H9 (cell line): ENCODE data around the gene CNTFR. TPM values are rescaled to one million over a fixed set of nuclear protein-coding genes. Genes with fewer than 3 reads are reported as not detected.

Experiments
- DNase-seq: peaks from one replicate; pipeline ENCODE4 v3.0.0-alpha.2; 2017
- H2AFZ ChIP-seq: one replicate; pipeline ENCODE4 v1.6.1; 2013; ENCODE audit warnings: mild to moderate bottlenecking, low read length, control low read depth, moderate library complexity
- H2AK5ac ChIP-seq: 2 replicates; pipeline ENCODE4 v1.6.1; 2013; ENCODE audit warnings: low read length, control low read depth, mixed read lengths; ENCODE audit not compliant: insufficient read length
- H2BK120ac ChIP-seq: one replicate; pipeline ENCODE4 v1.6.1; 2013; ENCODE audit warnings: low read depth, mild to moderate bottlenecking, low read length, control low read depth, inconsistent platforms; ENCODE audit not compliant: poor library complexity, severe bottlenecking
- H2BK12ac ChIP-seq: 2 replicates; pipeline ENCODE4 v1.6.1; 2013; ENCODE audit warnings: low read length, control low read depth, mixed read lengths, low read depth; ENCODE audit not compliant: insufficient read length
- H2BK15ac ChIP-seq: 2 replicates; pipeline ENCODE4 v1.6.1; 2013; ENCODE audit warnings: low read depth, low read length, control low read depth
- H2BK20ac ChIP-seq: one replicate; pipeline ENCODE4 v1.6.1; 2013; ENCODE audit warnings: low read depth, mild to moderate bottlenecking, low read length, control low read depth, inconsistent platforms; ENCODE audit not compliant: poor library complexity, severe bottlenecking
- H2BK5ac ChIP-seq: 2 replicates; pipeline ENCODE4 v1.6.1; 2013; ENCODE audit warnings: low read length, control low read depth, mixed read lengths; ENCODE audit not compliant: insufficient read length
- H3K14ac ChIP-seq: 2 replicates; pipeline ENCODE4 v1.6.1; 2013; ENCODE audit warnings: low read length, control low read depth; ENCODE audit not compliant: insufficient read depth
- H3K18ac ChIP-seq: 2 replicates; pipeline ENCODE4 v1.6.1; 2013; ENCODE audit warnings: low read depth, mild to moderate bottlenecking, mixed read lengths, low read length, control low read depth; ENCODE audit not compliant: insufficient read length
- H3K23ac ChIP-seq: 2 replicates; pipeline ENCODE4 v1.6.1; 2013; ENCODE audit warnings: low read length, control low read depth, mixed read lengths, low read depth; ENCODE audit not compliant: insufficient read length
- H3K23me2 ChIP-seq: 2 replicates; pipeline ENCODE4 v1.6.1; 2013; ENCODE audit warnings: low read depth, mild to moderate bottlenecking, mixed read lengths, low read length, control low read depth; ENCODE audit not compliant: insufficient read length, poor library complexity, severe bottlenecking
- H3K27ac ChIP-seq: 2 replicates; pipeline ENCODE4 v1.5.1; 2013; ENCODE audit warnings: low read length, control low read depth, mixed read lengths, low read depth; ENCODE audit not compliant: insufficient read length
- H3K27me3 ChIP-seq: 2 replicates; pipeline ENCODE4 v1.6.1; 2013; ENCODE audit warnings: low read length, control low read depth, inconsistent platforms; ENCODE audit not compliant: insufficient read depth
- H3K4ac ChIP-seq: 2 replicates; pipeline ENCODE4 v1.6.1; 2013; ENCODE audit warnings: low read depth, mild to moderate bottlenecking, control low read depth, inconsistent platforms, low read length, moderate library complexity
- H3K4me1 ChIP-seq: 2 replicates; pipeline ENCODE4 v1.6.1; 2013; ENCODE audit warnings: low read length, control low read depth, inconsistent platforms; ENCODE audit not compliant: insufficient read depth
- H3K4me2 ChIP-seq: 2 replicates; pipeline ENCODE4 v1.6.1; 2013; ENCODE audit warnings: low read length, control low read depth, mixed read lengths; ENCODE audit not compliant: insufficient read length, insufficient read depth
- H3K56ac ChIP-seq: 2 replicates; pipeline ENCODE4 v1.6.1; 2013; ENCODE audit warnings: low read depth, mild to moderate bottlenecking, mixed read lengths, low read length, control low read depth; ENCODE audit not compliant: insufficient read length
- H3K79me1 ChIP-seq: 2 replicates; pipeline ENCODE4 v1.6.1; 2013; ENCODE audit warnings: low read depth, mild to moderate bottlenecking, moderate library complexity, low read length, control low read depth, inconsistent platforms; ENCODE audit not compliant: insufficient read depth, poor library complexity, severe bottlenecking
- H3K79me2 ChIP-seq: 2 replicates; pipeline ENCODE4 v1.6.1; 2013; ENCODE audit warnings: low read length, control low read depth, inconsistent platforms; ENCODE audit not compliant: insufficient read depth
- H3K9ac ChIP-seq: 2 replicates; pipeline ENCODE4 v1.6.1; 2013; ENCODE audit warnings: low read length, control low read depth, mixed read lengths; ENCODE audit not compliant: insufficient read length; ENCODE audit errors: extremely low read depth
- H3K9me3 ChIP-seq: one replicate; pipeline ENCODE4 v1.6.1; 2013; ENCODE audit warnings: low read depth, low read length, inconsistent platforms; ENCODE audit not compliant: control insufficient read depth
- H3T11ph ChIP-seq: one replicate; pipeline ENCODE4 v1.6.1; 2013; ENCODE audit warnings: mild to moderate bottlenecking, low read length, control low read depth, inconsistent platforms
- H4K20me1 ChIP-seq: one replicate; pipeline ENCODE4 v1.6.1; 2013; ENCODE audit not compliant: control insufficient read depth, insufficient read length, insufficient read depth
- H4K5ac ChIP-seq: 2 replicates; pipeline ENCODE4 v1.6.1; 2013; ENCODE audit warnings: low read depth, mild to moderate bottlenecking, mixed read lengths, low read length, control low read depth; ENCODE audit not compliant: insufficient read length
- H4K8ac ChIP-seq: replicated peaks from 2 replicates; pipeline ENCODE4 v1.6.1; 2013; ENCODE audit warnings: low read length, control low read depth, mixed read lengths, low read depth; ENCODE audit not compliant: insufficient read length
- H4K91ac ChIP-seq: 2 replicates; pipeline ENCODE4 v1.6.1; 2013; ENCODE audit warnings: low read depth, mild to moderate bottlenecking, moderate library complexity, mixed read lengths, low read length, control low read depth; ENCODE audit not compliant: insufficient read length
- H3K27ac Mint-ChIP-seq, 3 experiments: 2 replicates in 2 of 3; 3 replicates in 1 of 3; pipeline ENCODE4 v1.8.0; 2020 to 2021; ENCODE audit warnings: mixed read lengths in 3 of 3, mild to moderate bottlenecking in 1 of 3, moderate library complexity in 1 of 3
- H3K27me3 Mint-ChIP-seq: 2 replicates; pipeline ENCODE4 v1.8.0; 2021; ENCODE audit warnings: low read depth, mild to moderate bottlenecking, moderate library complexity, mixed read lengths
- H3K36me3 Mint-ChIP-seq, 3 experiments: 2 replicates in 2 of 3; 3 replicates in 1 of 3; pipeline ENCODE4 v1.8.0; 2020 to 2021; ENCODE audit warnings: low read depth in 3 of 3, mixed read lengths in 3 of 3; ENCODE audit not compliant: insufficient read depth in 1 of 3
- H3K4me1 Mint-ChIP-seq, 2 experiments: 2 replicates each; pipeline ENCODE4 v1.8.0; 2020; ENCODE audit warnings: mixed read lengths in 2 of 2
- H3K4me3 Mint-ChIP-seq, 2 experiments: 2 replicates in 1 of 2; 3 replicates in 1 of 2; pipeline ENCODE4 v1.8.0; 2020 to 2021; ENCODE audit warnings: mild to moderate bottlenecking in 2 of 2, mixed read lengths in 2 of 2, moderate library complexity in 1 of 2
- H3K9me3 Mint-ChIP-seq, 2 experiments: 2 replicates in 1 of 2; 3 replicates in 1 of 2; pipeline ENCODE4 v1.8.0; 2020; ENCODE audit warnings: mild to moderate bottlenecking in 2 of 2, mixed read lengths in 2 of 2, moderate library complexity in 1 of 2
- WGBS: extraction: QIAGEN DNeasy Blood & Tissue Kit; methylation state at CpG from one replicate; pipeline ENCODE4 v1.1.7; 2013; ENCODE audit warnings: missing lambda C conversion rate, low lambda C conversion rate, mixed read lengths; ENCODE audit not compliant: insufficient read length; ENCODE audit errors: extremely low coverage; 5-methylcytosine and 5-hydroxymethylcytosine counted together
- total RNA-seq: library from RNA; stranded (reverse); gene quantifications from 2 replicates; pipeline ENCODE4 v1.2.1, GENCODE V29; 2021
- TF ChIP-seq, protein P1 (sequence below): fragments of 200-600 bp; sonication (generic); conservative IDR thresholded peaks from 3 replicates; pipeline ENCODE4 v1.8.0; 2021; ENCODE audit warnings: antibody characterized with exemption, mild to moderate bottlenecking

Gene CNTFR
- total RNA-seq, 1 experiment from 2014 or later, result 0.55 TPM

DNA sequence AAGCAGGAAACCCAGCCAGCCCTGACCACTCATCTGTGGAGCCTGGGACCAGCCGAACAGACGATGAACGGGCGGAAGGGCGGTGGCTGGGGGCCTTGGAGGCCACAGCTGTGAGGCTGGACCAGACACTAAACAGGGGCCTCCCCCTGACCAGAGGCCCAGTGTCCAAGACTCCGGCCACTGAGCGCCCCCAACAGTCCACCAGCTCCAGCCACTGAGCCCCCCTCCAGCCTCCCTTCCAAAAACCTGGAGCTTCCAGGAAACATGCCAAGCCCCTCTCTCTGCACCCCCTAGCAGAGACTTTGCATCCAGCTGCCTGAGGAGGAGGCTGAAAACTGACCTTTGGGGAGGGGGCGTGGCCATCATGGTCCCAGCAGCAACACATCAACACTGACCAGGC is 23.2 kb downstream of the CNTFR start:
- Histone ChIP-seq H3K56ac (no peak overlapping the region), H2BK5ac (no peak overlapping the region), H3T11ph (no peak overlapping the region), H2BK15ac (no peak overlapping the region), H3K14ac (no peak overlapping the region; the same call in 1 of the 2 replicates), H2BK20ac (no peak overlapping the region), H2AK5ac (no peak overlapping the region), H3K18ac (no peak overlapping the region), H3K4me1 (no peaks in the 10 kb centered on the region; the same call in 1 of the 2 replicates), H4K5ac (no peak overlapping the region), H3K79me1 (no peaks in the 10 kb centered on the region), H3K4me2 (no peak overlapping the region), H3K9ac (no peak overlapping the region), H3K23me2 (no peaks in the 10 kb centered on the region), H3K79me2 (no peaks in the 10 kb centered on the region), H2BK120ac (no peak overlapping the region), H3K4ac (no peak overlapping the region), H4K91ac (no peak overlapping the region), H4K8ac (no peak overlapping the region), H3K27ac (no peak overlapping the region), H2BK12ac (no peak overlapping the region), H4K20me1 (peaks cover 4% of the 10 kb centered on the region), H3K9me3 (no peaks in the 10 kb centered on the region), H3K27me3 (no peaks in the 10 kb centered on the region), H2AFZ (no peak overlapping the region), H3K23ac (no peak overlapping the region)
- TF ChIP-seq, protein P1, sequence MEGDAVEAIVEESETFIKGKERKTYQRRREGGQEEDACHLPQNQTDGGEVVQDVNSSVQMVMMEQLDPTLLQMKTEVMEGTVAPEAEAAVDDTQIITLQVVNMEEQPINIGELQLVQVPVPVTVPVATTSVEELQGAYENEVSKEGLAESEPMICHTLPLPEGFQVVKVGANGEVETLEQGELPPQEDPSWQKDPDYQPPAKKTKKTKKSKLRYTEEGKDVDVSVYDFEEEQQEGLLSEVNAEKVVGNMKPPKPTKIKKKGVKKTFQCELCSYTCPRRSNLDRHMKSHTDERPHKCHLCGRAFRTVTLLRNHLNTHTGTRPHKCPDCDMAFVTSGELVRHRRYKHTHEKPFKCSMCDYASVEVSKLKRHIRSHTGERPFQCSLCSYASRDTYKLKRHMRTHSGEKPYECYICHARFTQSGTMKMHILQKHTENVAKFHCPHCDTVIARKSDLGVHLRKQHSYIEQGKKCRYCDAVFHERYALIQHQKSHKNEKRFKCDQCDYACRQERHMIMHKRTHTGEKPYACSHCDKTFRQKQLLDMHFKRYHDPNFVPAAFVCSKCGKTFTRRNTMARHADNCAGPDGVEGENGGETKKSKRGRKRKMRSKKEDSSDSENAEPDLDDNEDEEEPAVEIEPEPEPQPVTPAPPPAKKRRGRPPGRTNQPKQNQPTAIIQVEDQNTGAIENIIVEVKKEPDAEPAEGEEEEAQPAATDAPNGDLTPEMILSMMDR, result no peak
- H3K27ac Mint-ChIP-seq, result no peak overlapping the region; a peak in 1 of 7 replicates
- WGBS, result no CpG with 5 or more reads among the region's 8 CpGs
- H3K4me1 Mint-ChIP-seq, result peaks cover 17 to 33% of the 10 kb centered on the region in 2 experiments
- no peak overlapping the region for H3K4me3 Mint-ChIP-seq
- 0 out of 5 replicates have a peak, but pooled peaks cover 0 to 2% of the 10 kb centered on the region in 2 experiments for H3K9me3 Mint-ChIP-seq
- peaks cover 46% of the 10 kb centered on the region for H3K27me3 Mint-ChIP-seq
- no peak for DNase-seq
- no peaks in the 10 kb centered on the region for H3K36me3 Mint-ChIP-seq
